B cell (primary cell): ENCODE measurements around the gene UBR4.

Experiments used
- CTCF ChIP-seq: fragments of 200-600 bp; IDR thresholded peaks from one replicate; pipeline ENCODE4 v1.8.0; 2022; ENCODE audit warnings: antibody characterized with exemption, mild to moderate bottlenecking
- EZH2 ChIP-seq: IDR thresholded peaks from 2 replicates; pipeline ENCODE4 v1.6.1; 2012; ENCODE audit warnings: borderline replicate concordance, low read depth, mild to moderate bottlenecking, moderate library complexity, low read length; ENCODE audit not compliant: insufficient read depth, poor library complexity, severe bottlenecking

- TF ChIP-seq CTCF (no peak), EZH2 (no peak)
Measured at GRCh38 chr1:19128968-19129514, 81.0 kb downstream of the UBR4 start.
